Thyroid gland (tissue), 4 donors: ENCODE data around the gene TOGARAM2. TPM values are rescaled to one million over a fixed set of nuclear protein-coding genes. Genes with fewer than 3 reads are reported as not detected.

ENCODE experiments used
- DNase-seq, 2 donors: peaks; one replicate each; pipeline ENCODE4 v3.0.0-alpha.2; 2019
- H3K27ac ChIP-seq, 3 donors: fragments of 200-600 bp; sonication (generic); 1 replicate in 2 of 3; 2 replicates in 1 of 3; pipeline ENCODE4 v1.5.1; 2016 to 2019; ENCODE audit warnings: mild to moderate bottlenecking in 1 of 3, moderate library complexity in 1 of 3
- H3K27me3 ChIP-seq: fragments of 200-600 bp; sonication (generic); one replicate; pipeline ENCODE4 v1.5.1; 2019
- H3K36me3 ChIP-seq, 2 donors: fragments of 200-600 bp; sonication (generic); one replicate each; pipeline ENCODE4 v1.5.1; 2016 to 2019
- H3K4me1 ChIP-seq, 2 donors: fragments of 200-600 bp; sonication (generic); one replicate each; pipeline ENCODE4 v1.5.1; 2017 to 2019
- H3K4me3 ChIP-seq, 3 donors: fragments of 200-600 bp; sonication (generic); replicated peaks in 1 of 3; 1 replicate in 2 of 3; 2 replicates in 1 of 3; pipeline ENCODE4 v1.5.1; 2016; ENCODE audit warnings: mild to moderate bottlenecking in 1 of 3
- H3K9me3 ChIP-seq: fragments of 200-600 bp; sonication (generic); one replicate; pipeline ENCODE4 v1.5.1; 2017
- POLR2A ChIP-seq, 2 donors: fragments of 450-650 bp; IDR thresholded peaks; one replicate each; pipeline ENCODE4 v1.6.1; 2017; ENCODE audit warnings: antibody characterized with exemption in 2 of 2, mild to moderate bottlenecking in 2 of 2, moderate library complexity in 1 of 2
- WGBS, 2 donors: methylation state at CpG; one replicate each; pipeline ENCODE4 v1.1.5; 2017; 5-methylcytosine and 5-hydroxymethylcytosine counted together
- intact Hi-C: fragments of 100-400 bp; cut with DNase I; formaldehyde crosslinking; loops from one replicate; pipeline ENCODE4 v1.15.1; 2023
- total RNA-seq, 4 donors: library from RNA; depleted of rRNA; stranded (reverse); fragments of >200 nt; gene quantifications; one replicate each; pipeline ENCODE4 v1.2.3, GENCODE V29; 2016
- TF ChIP-seq, protein P1 (sequence below), 6 experiments: fragments of 200-600 bp in 3 of 6; fragments of 450-650 bp in 3 of 6; sonication (generic) in 3 of 6; IDR thresholded peaks; one replicate each; pipeline ENCODE4 v1.5.1; 2016 to 2019; ENCODE audit warnings: antibody characterized with exemption in 6 of 6, mild to moderate bottlenecking in 2 of 6, inconsistent platforms in 1 of 6, moderate library complexity in 1 of 6

Gene TOGARAM2
- total RNA-seq, 4 donors from 2014 or later: under 0.01 to 0.78 (median 0.35) TPM

DNA sequence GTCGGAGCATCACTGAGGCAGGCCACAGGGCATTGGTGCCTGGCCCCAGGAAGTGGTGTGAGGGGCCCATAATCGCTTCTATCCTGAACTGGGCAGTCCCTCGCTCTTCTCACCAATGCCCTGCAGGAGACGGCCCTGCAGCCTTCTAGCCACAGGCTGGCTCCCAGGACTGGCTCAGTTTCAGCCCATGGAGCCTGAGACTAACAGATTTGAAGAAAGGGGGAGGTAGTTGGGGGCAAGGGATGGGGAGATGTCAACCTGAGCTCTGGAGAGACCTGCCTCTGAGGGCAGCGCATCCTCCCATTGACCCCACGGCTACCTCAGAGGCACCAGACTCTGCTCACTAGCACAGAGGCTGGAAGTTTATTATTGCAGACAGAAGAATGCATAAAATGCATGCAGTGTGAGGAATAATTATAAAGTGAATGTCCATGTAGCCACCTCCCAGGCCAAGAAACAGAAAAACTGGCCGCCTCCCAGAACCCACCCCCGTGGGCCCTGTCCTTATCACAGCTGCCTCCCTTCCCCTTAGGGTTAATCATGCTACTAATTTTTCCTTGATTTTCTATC is 1.4 kb downstream of the TOGARAM2 start:
- Histone ChIP-seq H3K36me3 (no peaks in the 10 kb centered on the region), H3K27me3 (no peaks in the 10 kb centered on the region), H3K4me3 (no peak overlapping the region), H3K9me3 (no peaks in the 10 kb centered on the region), H3K4me1 (peaks cover 0 to 34% of the 10 kb centered on the region in 2 donors), H3K27ac (no peak overlapping the region)
- intact Hi-C loops: no loop called here
- TF ChIP-seq, protein P1, sequence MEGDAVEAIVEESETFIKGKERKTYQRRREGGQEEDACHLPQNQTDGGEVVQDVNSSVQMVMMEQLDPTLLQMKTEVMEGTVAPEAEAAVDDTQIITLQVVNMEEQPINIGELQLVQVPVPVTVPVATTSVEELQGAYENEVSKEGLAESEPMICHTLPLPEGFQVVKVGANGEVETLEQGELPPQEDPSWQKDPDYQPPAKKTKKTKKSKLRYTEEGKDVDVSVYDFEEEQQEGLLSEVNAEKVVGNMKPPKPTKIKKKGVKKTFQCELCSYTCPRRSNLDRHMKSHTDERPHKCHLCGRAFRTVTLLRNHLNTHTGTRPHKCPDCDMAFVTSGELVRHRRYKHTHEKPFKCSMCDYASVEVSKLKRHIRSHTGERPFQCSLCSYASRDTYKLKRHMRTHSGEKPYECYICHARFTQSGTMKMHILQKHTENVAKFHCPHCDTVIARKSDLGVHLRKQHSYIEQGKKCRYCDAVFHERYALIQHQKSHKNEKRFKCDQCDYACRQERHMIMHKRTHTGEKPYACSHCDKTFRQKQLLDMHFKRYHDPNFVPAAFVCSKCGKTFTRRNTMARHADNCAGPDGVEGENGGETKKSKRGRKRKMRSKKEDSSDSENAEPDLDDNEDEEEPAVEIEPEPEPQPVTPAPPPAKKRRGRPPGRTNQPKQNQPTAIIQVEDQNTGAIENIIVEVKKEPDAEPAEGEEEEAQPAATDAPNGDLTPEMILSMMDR (IDR thresholded peaks at IDR 0.05): no peak
- TF ChIP-seq POLR2A (IDR thresholded peaks at IDR 0.05): no peak
- DNase-seq: no peak
- 91 to 92% methylated on average over 4 to 7 of the region's 8 CpGs for WGBS, 2 donors

DNA sequence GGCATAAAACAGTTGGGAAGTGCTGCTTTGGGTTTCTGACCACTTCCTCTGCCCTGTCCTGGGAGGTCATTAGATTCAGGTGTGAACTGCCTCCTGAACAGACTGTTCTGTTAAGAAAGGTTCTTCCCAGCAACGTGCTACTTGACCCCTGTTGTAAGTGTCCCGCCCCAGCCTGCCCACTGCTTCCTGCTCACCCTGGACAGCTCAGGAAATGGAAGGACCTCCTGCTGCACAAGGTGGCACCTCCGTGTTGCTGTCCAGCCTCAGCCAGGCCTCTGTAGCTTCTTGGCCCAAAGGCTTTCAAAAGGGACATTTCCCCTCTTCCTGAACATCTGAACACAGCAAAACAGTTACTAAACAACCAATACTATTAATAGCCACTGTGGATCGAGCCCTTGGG is 5.3 kb downstream of the TOGARAM2 start:
- no peaks in the 10 kb centered on the region for H3K36me3 ChIP-seq
- peaks cover 0 to 21% of the 10 kb centered on the region in 2 donors for H3K4me1 ChIP-seq
- WGBS, 2 donors: 55 to 58% methylated on average over 3 to 4 of the region's 4 CpGs
- H3K9me3 ChIP-seq: no peaks in the 10 kb centered on the region
- H3K4me3 ChIP-seq: no peak overlapping the region
- TF ChIP-seq POLR2A (IDR thresholded peaks at IDR 0.05): no peak
- TF ChIP-seq, protein P1 (IDR thresholded peaks at IDR 0.05): no peak
- intact Hi-C loops: no loop called here
- H3K27ac ChIP-seq: no peak overlapping the region
- H3K27me3 ChIP-seq: no peaks in the 10 kb centered on the region
- DNase-seq: no peak

DNA sequence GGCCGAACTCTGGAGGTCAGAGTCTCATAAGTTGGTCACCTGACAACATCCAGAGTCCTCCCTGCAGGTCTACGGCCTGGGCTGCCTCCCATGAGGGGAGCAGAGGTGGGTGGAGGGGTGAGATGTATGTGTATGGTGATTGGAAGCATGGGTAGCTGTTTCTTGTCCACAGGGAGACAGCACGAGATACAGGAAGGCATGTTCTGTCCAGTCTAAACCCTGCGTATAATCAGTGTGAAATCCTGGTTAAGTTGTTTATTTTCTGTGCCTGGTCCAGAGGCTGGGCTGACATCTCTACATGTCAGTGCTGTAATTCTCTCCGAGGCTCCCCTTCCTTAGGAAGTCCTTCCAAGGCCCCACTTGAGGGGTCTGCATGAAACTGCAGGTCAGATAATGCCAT is 8.9 kb downstream of the TOGARAM2 start:
- Histone ChIP-seq H3K4me1 (peaks cover 8 to 21% of the 10 kb centered on the region in 2 donors), H3K36me3 (no peaks in the 10 kb centered on the region), H3K4me3 (no peak overlapping the region), H3K27ac (no peak overlapping the region), H3K27me3 (no peaks in the 10 kb centered on the region), H3K9me3 (no peaks in the 10 kb centered on the region)
- WGBS, 2 donors: 87 to 92% methylated on average over 5 of the region's 5 CpGs
- intact Hi-C loops: no loop called here
- TF ChIP-seq POLR2A (IDR thresholded peaks at IDR 0.05): no peak
- TF ChIP-seq, protein P1 (IDR thresholded peaks at IDR 0.05): no peak
- no peak for DNase-seq

DNA sequence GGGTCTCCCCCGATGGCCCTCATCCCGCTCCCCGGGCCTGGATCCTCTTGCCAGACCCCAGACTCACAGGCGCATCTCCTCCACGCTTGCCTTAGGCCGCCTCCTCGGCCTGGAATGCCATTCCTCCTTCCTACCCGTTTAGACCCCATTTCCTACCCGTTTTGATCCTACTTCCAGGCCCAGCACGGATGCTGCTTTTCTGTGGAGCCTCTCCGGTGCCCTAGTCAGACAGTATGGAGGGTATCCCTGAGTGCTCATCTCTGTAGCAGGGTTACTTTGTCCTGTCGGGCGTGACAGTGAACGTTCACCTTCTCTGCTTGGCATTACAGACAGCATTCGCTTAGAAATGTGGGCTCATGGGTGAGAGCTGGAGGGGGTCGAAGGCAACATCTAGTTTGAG is 9.3 kb downstream of the TOGARAM2 start:
- no peak for TF ChIP-seq POLR2A (IDR thresholded peaks at IDR 0.05)
- TF ChIP-seq, protein P1 (IDR thresholded peaks at IDR 0.05): no peak
- Histone ChIP-seq H3K36me3 (no peaks in the 10 kb centered on the region), H3K27ac (no peak overlapping the region), H3K4me1 (peaks cover 8 to 21% of the 10 kb centered on the region in 2 donors), H3K9me3 (no peaks in the 10 kb centered on the region), H3K27me3 (no peaks in the 10 kb centered on the region), H3K4me3 (no peak overlapping the region)
- intact Hi-C loops: no loop called here
- no peak for DNase-seq
- WGBS, 2 donors: 78 to 82% methylated on average over 15 to 16 of the region's 16 CpGs

DNA sequence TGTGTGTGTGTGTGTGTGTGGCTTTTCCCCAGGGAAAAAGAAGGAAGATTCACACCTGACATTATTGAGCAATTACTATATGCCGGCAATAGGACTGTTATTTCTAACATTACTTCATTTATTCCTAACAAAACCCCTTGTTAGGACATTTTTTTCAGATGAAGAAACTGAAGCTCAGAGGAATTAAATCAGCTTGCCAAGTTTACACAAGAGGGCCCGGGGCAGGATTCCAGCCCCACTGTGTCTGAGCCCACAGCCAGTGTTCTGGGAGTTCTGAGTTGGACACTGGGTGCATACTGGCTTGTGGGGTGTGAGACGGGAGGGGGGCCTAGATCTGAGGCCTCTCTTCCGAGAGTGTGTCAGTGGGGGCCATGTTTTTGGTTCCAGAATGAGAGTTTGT is 9.9 kb downstream of the TOGARAM2 start:
- H3K4me3 ChIP-seq: no peak overlapping the region
- 22 to 38% methylated on average over 3 to 4 of the region's 4 CpGs for WGBS, 2 donors
- intact Hi-C loops: no loop called here
- no peaks in the 10 kb centered on the region for H3K9me3 ChIP-seq
- DNase-seq: peak; percentile 69
- H3K27me3 ChIP-seq: no peaks in the 10 kb centered on the region
- peaks cover 8 to 21% of the 10 kb centered on the region in 2 donors for H3K4me1 ChIP-seq
- TF ChIP-seq, protein P1 (IDR thresholded peaks at IDR 0.05): no peak
- no peak for TF ChIP-seq POLR2A (IDR thresholded peaks at IDR 0.05)
- no peaks in the 10 kb centered on the region for H3K36me3 ChIP-seq
- no peak overlapping the region for H3K27ac ChIP-seq
